ENCODE data around the gene AVP. TPM values are rescaled to one million over a fixed set of nuclear protein-coding genes. Genes with fewer than 3 reads are reported as not detected.

AVP gene
- total RNA-seq, 1 donor from 2014 or later = not detected

DNA sequence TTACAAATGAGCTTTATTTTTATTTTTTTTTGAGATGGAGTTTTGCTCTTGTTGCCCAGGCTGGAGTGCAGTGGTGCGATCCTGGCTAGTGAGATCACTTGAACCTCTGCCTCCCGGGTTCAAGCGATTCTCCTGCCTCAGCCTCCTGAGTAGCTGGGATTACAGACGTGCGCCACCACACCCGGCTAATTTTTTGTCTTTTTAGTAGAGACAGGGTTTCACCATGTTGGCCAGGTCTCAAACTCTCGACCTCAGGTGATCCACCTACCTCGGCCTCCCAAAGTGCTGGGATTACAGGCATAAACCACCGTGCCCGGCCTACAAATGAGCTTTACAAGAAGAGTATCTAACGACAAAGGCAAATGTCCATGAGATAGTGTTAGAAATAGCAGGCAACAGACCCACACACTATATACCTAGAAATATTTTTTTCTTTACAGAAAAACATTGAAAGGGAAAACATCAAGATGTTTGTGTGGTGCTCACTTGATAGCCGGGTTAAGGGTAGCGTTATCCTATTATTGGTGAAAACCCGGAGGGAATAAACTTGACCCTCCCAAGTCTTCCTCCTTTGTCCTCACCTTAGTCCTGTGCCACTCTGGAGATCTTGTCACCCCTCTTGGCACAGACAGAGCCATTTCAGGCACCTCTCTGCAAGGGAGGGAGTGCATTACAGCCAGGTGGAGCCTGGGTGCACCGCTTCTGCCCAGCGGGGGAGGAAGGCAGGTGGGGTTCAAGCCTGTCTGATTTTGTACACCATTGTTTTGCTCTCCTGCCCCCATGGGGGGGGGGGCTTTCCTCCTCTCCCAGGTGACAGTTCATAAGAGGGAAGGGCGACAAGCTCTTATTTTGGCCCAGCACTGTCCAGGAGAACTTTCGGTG is 21.0 kb upstream of the AVP start:
- H3K9me3 Mint-ChIP-seq = no peaks in the 10 kb centered on the region
- no peak overlapping the region for H3K27ac Mint-ChIP-seq
- intact Hi-C loops (cut with micrococcal nuclease) = no loop called here
- no peak for DNase-seq (ENCODE audit: low spot score)
- peaks cover 2% of the 10 kb centered on the region for H3K27me3 Mint-ChIP-seq (ENCODE audit: insufficient read depth)
- peaks cover 24% of the 10 kb centered on the region for H3K4me1 Mint-ChIP-seq (ENCODE audit: low read depth)
- H3K4me3 Mint-ChIP-seq = no peak overlapping the region
- H3K36me3 Mint-ChIP-seq (ENCODE audit: low read depth) = no peaks in the 10 kb centered on the region

GRCh38 chr20:3103369-3104032 is 19.0 kb upstream of the AVP start:
- no peak for DNase-seq (ENCODE audit: low spot score)
- Mint-ChIP-seq H3K4me1 (ENCODE audit: low read depth) (peaks cover 24% of the 10 kb centered on the region), H3K9me3 (no peaks in the 10 kb centered on the region), H3K36me3 (ENCODE audit: low read depth) (no peaks in the 10 kb centered on the region), H3K27me3 (ENCODE audit: insufficient read depth) (peaks cover 6% of the 10 kb centered on the region), H3K4me3 (no peak overlapping the region), H3K27ac (no peak overlapping the region)
- intact Hi-C loops (cut with micrococcal nuclease) = no loop called here

- H3K27me3 Mint-ChIP-seq (ENCODE audit: insufficient read depth) = peaks cover 6% of the 10 kb centered on the region
- H3K36me3 Mint-ChIP-seq (ENCODE audit: low read depth) = no peaks in the 10 kb centered on the region
- no peak overlapping the region for H3K4me3 Mint-ChIP-seq
- peak overlapping the region; percentile 37 for H3K27ac Mint-ChIP-seq
- DNase-seq (ENCODE audit: low spot score) = no peak
- H3K4me1 Mint-ChIP-seq (ENCODE audit: low read depth) = peaks cover 24% of the 10 kb centered on the region
- no peaks in the 10 kb centered on the region for H3K9me3 Mint-ChIP-seq
- intact Hi-C loops (cut with micrococcal nuclease) = no loop called here
Observed at GRCh38 chr20:3102575-3103368, 18.2 kb upstream of the AVP start.

DNA sequence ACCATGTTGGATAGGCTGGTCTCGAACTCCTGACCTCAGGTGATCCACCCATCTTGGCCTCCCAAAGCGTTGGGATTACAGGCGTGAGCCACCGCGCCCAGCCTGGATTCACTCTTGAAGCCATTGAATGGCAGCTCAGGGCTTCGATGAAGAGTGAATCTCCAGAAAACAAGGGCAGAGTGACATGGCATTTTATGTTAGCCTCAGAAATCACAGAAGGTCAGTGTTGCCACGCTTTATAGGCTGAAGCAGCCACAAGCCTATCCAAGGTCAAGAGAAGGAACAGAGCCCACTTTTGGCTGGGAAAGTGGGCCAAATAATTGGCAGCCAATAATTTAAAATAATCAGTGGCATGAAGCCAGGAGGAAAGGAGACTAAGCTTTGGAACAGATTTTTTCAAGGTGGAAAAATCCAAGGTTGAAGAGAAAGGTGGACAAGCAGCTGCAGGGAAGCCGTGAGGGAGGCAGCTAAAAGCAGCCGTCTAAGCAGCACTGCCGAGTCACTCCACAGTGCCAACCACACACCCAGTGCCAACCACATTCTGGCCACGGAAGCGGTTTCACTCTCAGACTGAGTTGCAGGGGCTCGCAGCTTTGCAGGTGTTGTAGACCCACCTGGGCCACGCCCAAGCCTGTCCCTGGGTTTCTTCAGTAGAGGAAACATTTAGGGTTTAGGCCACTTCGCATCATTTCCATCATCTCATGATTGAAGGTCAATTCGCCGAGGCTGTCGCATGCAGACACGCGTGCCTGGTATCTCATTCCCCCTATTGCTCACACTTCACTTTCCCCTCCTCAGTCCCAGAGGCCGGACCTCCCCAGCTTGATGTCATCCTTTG is 17.4 kb upstream of the AVP start:
- peak; percentile 41 for DNase-seq (ENCODE audit: low spot score)
- no peak overlapping the region for H3K4me3 Mint-ChIP-seq
- intact Hi-C loops (cut with micrococcal nuclease) = no loop called here
- H3K36me3 Mint-ChIP-seq (ENCODE audit: low read depth) = no peaks in the 10 kb centered on the region
- H3K9me3 Mint-ChIP-seq = no peaks in the 10 kb centered on the region
- no peak overlapping the region for H3K27ac Mint-ChIP-seq
- peaks cover 6% of the 10 kb centered on the region for H3K27me3 Mint-ChIP-seq (ENCODE audit: insufficient read depth)
- H3K4me1 Mint-ChIP-seq (ENCODE audit: low read depth) = peaks cover 24% of the 10 kb centered on the region

- peaks cover 6% of the 10 kb centered on the region for H3K27me3 Mint-ChIP-seq (ENCODE audit: insufficient read depth)
- intact Hi-C loops (cut with micrococcal nuclease) = no loop called here
- H3K36me3 Mint-ChIP-seq (ENCODE audit: low read depth) = no peaks in the 10 kb centered on the region
- H3K27ac Mint-ChIP-seq = no peak overlapping the region
- no peaks in the 10 kb centered on the region for H3K9me3 Mint-ChIP-seq
- no peak for DNase-seq (ENCODE audit: low spot score)
- peaks cover 24% of the 10 kb centered on the region for H3K4me1 Mint-ChIP-seq (ENCODE audit: low read depth)
- no peak overlapping the region for H3K4me3 Mint-ChIP-seq
Observed at GRCh38 chr20:3101251-3101650, 16.7 kb upstream of the AVP start.

DNA sequence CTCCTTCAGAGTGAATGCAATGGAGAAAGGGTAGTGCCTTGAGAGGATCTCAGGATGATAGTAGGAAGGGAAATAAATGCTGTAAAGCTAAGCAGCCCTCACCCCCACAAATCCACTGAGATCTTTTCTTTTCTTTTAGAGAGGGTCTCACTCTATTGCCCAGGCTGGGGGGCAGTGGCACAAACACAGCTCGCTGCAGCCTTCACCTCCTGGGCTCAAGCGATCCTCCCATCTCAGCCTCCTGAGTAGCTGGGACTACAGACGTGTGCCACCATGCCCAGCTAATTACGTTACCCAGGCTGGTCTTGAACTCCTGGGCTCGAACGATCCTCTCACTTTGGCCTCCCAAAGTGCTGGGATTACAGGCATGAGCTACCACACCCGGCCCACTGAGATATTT is 16.0 kb upstream of the AVP start:
- H3K9me3 Mint-ChIP-seq = no peaks in the 10 kb centered on the region
- intact Hi-C loops (cut with micrococcal nuclease) = no loop called here
- no peak overlapping the region for H3K4me3 Mint-ChIP-seq
- no peak overlapping the region for H3K27ac Mint-ChIP-seq
- H3K27me3 Mint-ChIP-seq (ENCODE audit: insufficient read depth) = peaks cover 8% of the 10 kb centered on the region
- H3K4me1 Mint-ChIP-seq (ENCODE audit: low read depth) = peaks cover 24% of the 10 kb centered on the region
- no peaks in the 10 kb centered on the region for H3K36me3 Mint-ChIP-seq (ENCODE audit: low read depth)
- no peak for DNase-seq (ENCODE audit: low spot score)

GRCh38 chr20:3094848-3095629 is 10.5 kb upstream of the AVP start:
- Mint-ChIP-seq H3K27me3 (ENCODE audit: insufficient read depth) (peaks cover 31% of the 10 kb centered on the region), H3K36me3 (ENCODE audit: low read depth) (peaks cover 2% of the 10 kb centered on the region), H3K9me3 (no peaks in the 10 kb centered on the region), H3K27ac (no peak overlapping the region), H3K4me3 (no peak overlapping the region), H3K4me1 (ENCODE audit: low read depth) (peaks cover 11% of the 10 kb centered on the region)
- no peak for DNase-seq (ENCODE audit: low spot score)
- intact Hi-C loops (cut with micrococcal nuclease) = no loop called here

DNA sequence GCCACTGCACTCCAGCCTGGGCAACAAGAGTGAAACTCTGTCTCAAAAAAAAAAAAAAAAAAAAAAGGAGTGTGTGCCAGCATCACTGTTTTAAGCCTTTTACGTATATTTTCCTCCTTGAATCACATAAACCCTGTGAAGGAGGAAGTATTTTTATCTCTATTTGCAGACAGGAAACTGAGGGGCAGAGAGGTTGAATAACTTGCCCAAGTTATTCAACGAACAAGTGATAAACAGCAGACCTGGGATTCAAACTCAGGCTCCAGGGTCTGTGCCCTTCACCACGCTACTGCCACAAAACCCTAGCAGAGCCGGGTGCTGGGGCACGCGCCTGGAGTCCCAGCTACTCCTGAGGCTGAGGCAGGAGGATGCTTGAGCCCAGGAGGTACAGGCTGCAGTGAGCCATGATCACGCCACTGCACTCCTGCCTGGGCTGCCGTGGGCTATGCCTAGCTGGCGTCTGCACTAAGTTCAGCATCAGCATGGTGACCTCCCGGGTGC is 9.4 kb upstream of the AVP start:
- intact Hi-C loops (cut with micrococcal nuclease) = loop anchor here (2.0 kb wide), 1 partner anchor 39 kb away; no protein-coding TSS in a partner anchor
- Mint-ChIP-seq H3K27me3 (ENCODE audit: insufficient read depth) (peaks cover 37% of the 10 kb centered on the region), H3K9me3 (no peaks in the 10 kb centered on the region), H3K4me1 (ENCODE audit: low read depth) (peaks cover 11% of the 10 kb centered on the region), H3K27ac (no peak overlapping the region), H3K4me3 (no peak overlapping the region), H3K36me3 (ENCODE audit: low read depth) (peaks cover 2% of the 10 kb centered on the region)
- DNase-seq (ENCODE audit: low spot score) = no peak

DNA sequence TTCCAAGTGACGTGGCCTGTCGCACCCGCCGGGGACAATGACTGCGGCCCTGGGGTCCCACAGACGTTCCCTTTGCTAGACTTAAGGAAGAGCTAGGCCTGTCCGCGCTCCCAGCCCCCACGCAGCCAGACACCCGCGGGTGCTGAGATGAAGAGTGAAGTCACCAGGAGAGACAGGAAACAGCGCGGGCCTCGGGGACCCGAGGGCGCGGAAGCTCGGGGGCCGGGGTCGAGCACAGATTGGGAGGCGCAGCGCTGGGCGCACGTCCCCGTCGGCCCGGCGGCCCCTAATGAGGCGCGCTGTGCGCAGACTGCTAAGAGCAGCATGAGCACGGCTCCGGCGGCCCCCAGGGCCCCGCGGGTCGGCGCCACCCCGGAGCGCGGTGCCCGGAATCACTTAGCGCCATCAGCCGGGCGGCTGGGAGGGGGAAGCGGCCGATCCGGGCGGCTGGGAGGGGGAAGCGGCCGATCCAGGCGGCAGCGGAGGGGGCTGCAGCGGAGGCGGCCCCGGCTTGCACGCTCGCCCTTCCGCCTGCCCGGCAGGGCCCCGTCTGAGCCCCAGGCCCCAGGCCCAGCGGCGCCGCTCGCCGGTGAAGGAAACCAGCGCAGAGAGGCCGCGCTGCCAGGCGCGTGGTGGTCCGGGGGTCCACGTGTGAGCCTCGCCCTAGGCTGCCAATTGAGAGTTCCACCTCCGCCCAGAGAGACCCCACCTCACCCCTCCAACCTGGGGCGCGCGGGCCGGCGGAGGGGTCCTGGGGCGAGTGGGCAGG is 8.3 kb upstream of the AVP start:
- Mint-ChIP-seq H3K4me3 (peak overlapping the region; percentile 85), H3K4me1 (ENCODE audit: low read depth) (peaks cover 11% of the 10 kb centered on the region), H3K27ac (peak overlapping the region; percentile 83), H3K9me3 (no peaks in the 10 kb centered on the region), H3K27me3 (ENCODE audit: insufficient read depth) (peaks cover 34% of the 10 kb centered on the region), H3K36me3 (ENCODE audit: low read depth) (peaks cover 2% of the 10 kb centered on the region)
- intact Hi-C loops (cut with micrococcal nuclease) = loop anchor here (2.0 kb wide), 1 partner anchor 38 kb away; no protein-coding TSS in a partner anchor
- DNase-seq (ENCODE audit: low spot score) = no peak

- Mint-ChIP-seq H3K27me3 (ENCODE audit: insufficient read depth) (peaks cover 32% of the 10 kb centered on the region), H3K9me3 (no peaks in the 10 kb centered on the region), H3K4me1 (ENCODE audit: low read depth) (peaks cover 11% of the 10 kb centered on the region), H3K4me3 (no peak overlapping the region), H3K36me3 (ENCODE audit: low read depth) (peaks cover 2% of the 10 kb centered on the region), H3K27ac (no peak overlapping the region)
- no peak for DNase-seq (ENCODE audit: low spot score)
- intact Hi-C loops (cut with micrococcal nuclease) = no loop called here
Observed at GRCh38 chr20:3090565-3090964, 6.0 kb upstream of the AVP start.

DNA sequence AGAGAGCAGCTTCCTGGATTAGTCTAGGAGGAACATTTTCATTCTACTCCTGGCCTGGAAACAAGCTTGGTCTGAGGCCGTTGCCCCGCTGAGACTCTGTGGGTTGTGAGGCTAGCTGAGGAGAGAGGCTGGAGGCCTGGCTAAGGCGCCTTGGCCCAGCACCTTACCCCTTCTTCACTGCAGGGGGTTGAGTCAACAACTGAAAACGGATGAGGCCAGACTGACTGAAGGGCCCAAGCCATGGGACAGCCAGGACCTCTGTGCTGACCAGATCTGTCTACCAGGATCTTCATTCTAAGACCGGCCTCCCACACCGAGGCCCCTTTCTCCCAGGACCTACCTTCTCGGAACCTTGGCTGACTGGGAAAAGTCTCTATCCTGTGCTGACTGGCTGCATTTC is 3.5 kb upstream of the AVP start:
- H3K27ac Mint-ChIP-seq = no peak overlapping the region
- DNase-seq (ENCODE audit: low spot score) = no peak
- intact Hi-C loops (cut with micrococcal nuclease) = no loop called here
- H3K4me1 Mint-ChIP-seq (ENCODE audit: low read depth) = peaks cover 11% of the 10 kb centered on the region
- no peaks in the 10 kb centered on the region for H3K9me3 Mint-ChIP-seq
- H3K36me3 Mint-ChIP-seq (ENCODE audit: low read depth) = peaks cover 2% of the 10 kb centered on the region
- H3K4me3 Mint-ChIP-seq = no peak overlapping the region
- peaks cover 45% of the 10 kb centered on the region for H3K27me3 Mint-ChIP-seq (ENCODE audit: insufficient read depth)

Data from activated T-helper 1 cell treated with anti-CD3 and anti-CD28 coated beads, Interleukin-12 subunit alpha, Interleukin-12 subunit beta, Interleukin-2, Interleukin-4 antibody, amounts not matched to agents 30 ng/mL and 10 ng/mL and 1 ng/mL, durations not matched to agents 14 hours and 24 hours and 36 hours (primary cell).